Fibroblast of mammary gland (primary cell): Measurements from ENCODE around the gene CYFIP1.
"Not testable (repeated sequence)": the region's sequence is repeated elsewhere in the genome, so short reads cannot be mapped to it uniquely, and the experiment has no call there.

Source experiments
- DNase-seq: peaks from one replicate; pipeline ENCODE4 v3.0.0-alpha.2; 2010; ENCODE audit warnings: low read depth
- H3K4me3 ChIP-seq: 2 replicates; pipeline ENCODE4 v1.5.1; 2011; ENCODE audit warnings: low read depth, mild to moderate bottlenecking, low read length, moderate library complexity; ENCODE audit not compliant: control insufficient read depth
- CTCF ChIP-seq: conservative IDR thresholded peaks from 2 replicates; pipeline ENCODE4 v1.5.1; 2011; ENCODE audit warnings: low read depth, low read length, inconsistent platforms; ENCODE audit not compliant: control insufficient read depth, insufficient read depth

The CYFIP1 gene

GRCh38 chr15:23002920-23003319 is 22.8 kb upstream of the CYFIP1 start:
- TF ChIP-seq CTCF: no peak
- no peak for DNase-seq
- H3K4me3 ChIP-seq: no peak overlapping the region

- H3K4me3 ChIP-seq: no peak overlapping the region
- TF ChIP-seq CTCF: no peak
- no peak for DNase-seq
These were observed 15.6 kb upstream of the CYFIP1 start for GRCh38 chr15:22995795-22996194.

- TF ChIP-seq CTCF: no peak
- no peak for DNase-seq
- no peak overlapping the region for H3K4me3 ChIP-seq
These were observed 11.8 kb upstream of the CYFIP1 start for GRCh38 chr15:22992024-22992326.

GRCh38 chr15:22989576-22990477 is 9.7 kb upstream of the CYFIP1 start:
- H3K4me3 ChIP-seq: no peak overlapping the region
- no peak for DNase-seq
- TF ChIP-seq CTCF: no peak

GRCh38 chr15:22988811-22989210 is 8.6 kb upstream of the CYFIP1 start:
- no peak for TF ChIP-seq CTCF
- no peak overlapping the region for H3K4me3 ChIP-seq
- no peak for DNase-seq

- not testable (repeated sequence) for H3K4me3 ChIP-seq, DNase-seq
These were observed 1.8 kb upstream of the CYFIP1 start for GRCh38 chr15:22981931-22982330.

GRCh38 chr15:22981051-22981840 is 1.1 kb upstream of the CYFIP1 start:
- DNase-seq: no peak
- peak overlapping the region; percentile 77 for H3K4me3 ChIP-seq
- TF ChIP-seq CTCF: no peak
